Stimulated activated CD8-positive, alpha-beta memory T cell treated with anti-CD3 and anti-CD28 coated beads, Interleukin-12 subunit alpha, Interleukin-12 subunit beta, amount 100 ng/mL, for 4 hours (primary cell): ENCODE results near the gene ATP5PD.
"Not testable (repeated sequence)": the region's sequence is repeated elsewhere in the genome, so short reads cannot be mapped to it uniquely, and the experiment has no call there.

ENCODE experiments used
- DNase-seq: peaks from one replicate; pipeline ENCODE4 v3.0.0-alpha.2; 2020; ENCODE audit warnings: low read depth

Gene ATP5PD

DNA sequence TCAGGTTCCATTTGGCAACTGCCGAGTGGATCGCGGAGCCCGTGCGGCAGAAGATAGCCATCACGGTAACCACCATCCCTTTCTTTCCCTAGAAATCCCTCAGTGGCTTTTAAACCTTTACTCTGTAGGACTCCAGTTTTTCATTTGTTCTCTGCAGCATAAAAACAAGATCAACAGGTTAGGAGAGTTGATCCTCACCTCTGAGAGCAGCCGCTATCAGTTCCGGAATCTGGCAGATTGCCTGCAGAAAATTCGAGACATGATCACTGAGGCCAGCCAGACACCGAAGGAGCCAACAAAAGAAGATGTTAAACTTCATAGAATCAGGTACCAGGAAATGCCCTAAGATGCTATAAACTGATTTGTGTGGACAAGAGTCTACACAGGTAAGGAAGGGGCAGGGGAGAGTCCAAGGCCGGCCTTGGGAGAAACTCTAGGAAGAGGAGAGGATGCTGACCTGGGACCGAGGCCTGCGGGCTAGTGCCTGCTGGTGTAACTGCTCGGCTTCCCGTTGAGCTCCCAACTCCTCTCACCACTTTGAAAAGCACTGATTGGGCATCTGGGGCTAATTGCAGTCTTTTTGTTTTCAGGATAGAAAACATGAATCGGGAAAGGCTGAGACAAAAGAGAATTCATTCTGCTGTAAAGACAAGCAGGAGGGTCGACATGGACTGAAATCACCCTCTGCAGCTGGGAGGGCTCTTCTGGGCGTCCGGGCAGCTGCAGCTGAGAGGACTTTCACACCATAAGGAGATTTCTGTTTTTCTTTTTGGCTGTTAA lies 26.2 kb downstream of the ATP5PD start:
- DNase-seq: no peak

DNA sequence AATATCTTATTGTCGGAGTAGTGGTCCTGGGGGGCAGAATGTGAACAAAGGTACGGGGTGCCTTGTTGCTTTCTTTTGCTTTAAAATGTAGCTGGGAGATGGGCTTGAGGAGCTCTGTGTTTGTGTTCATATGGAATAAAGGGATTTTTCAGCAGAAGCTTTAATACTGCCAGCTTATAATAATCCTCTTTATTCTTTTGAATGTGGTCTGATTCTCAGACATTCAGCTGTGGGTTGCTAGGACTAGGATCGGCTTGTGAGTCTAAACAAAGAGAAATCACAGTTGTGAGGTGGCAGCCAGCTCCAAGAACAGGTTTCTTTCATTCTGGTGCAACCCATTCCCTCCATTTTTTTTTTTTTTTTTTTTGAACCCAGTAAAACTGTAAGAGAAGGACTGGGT lies 27.1 kb downstream of the ATP5PD start:
- no peak for DNase-seq

DNA sequence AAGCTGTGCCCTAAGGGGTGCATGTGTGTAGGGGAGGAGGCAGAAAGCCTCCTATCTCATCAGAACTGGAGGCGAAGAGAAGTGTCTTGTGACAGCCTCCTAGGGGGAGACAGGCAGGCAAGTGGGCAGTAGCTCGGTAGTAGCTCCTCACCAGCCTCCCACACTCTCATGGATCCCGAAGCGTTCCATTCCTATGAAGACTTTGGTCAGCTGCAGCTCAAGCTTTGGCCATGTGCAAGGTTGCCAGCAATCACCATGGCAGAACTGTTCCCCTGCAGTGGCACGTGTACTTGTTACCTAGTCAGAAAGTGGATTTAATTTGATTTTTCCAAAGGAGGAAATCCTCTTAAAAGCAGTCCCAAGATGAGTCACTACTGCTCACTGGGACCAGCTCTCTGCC lies 27.6 kb downstream of the ATP5PD start:
- DNase-seq: no peak

GRCh38 chr17:75013092-75013559 lies 33.6 kb downstream of the ATP5PD start:
- no peak for DNase-seq

DNA sequence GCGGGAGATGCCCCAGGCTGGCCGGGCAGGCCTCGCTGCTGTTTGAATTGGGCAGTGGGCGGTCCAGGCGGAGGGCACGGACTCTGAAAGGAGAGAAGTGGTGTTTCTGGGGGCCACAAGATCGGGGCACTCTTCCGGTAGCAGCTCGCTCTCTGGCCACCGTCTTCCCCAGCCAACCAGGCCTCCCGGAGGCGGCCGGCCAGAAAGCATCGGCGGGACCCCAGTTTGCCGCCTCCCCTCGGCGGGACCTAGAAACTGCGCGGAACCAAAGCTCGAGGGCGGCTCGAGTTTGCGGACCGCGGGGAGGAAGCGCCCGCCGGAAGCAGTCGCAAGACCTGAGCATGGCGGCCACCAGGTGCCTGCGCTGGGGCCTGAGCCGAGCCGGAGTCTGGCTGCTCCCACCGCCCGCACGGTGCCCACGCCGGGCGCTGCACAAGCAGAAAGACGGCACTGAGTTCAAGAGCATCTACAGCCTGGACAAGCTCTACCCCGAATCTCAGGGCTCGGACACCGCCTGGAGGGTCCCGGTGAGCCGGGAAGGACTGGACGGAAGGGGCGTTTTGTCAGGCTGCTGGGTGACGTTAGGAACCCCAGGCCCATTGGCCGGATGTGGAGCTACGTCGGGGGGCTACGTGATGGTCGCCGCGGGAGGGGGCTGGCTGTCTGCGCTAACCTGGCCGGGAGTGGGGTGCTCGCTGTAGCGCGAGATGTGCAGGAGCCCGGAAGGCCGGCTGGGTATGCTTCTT lies 34.2 kb downstream of the ATP5PD start, which contains the start of gene MRPL58:
Gene MRPL58, plus strand, starts transcription at position 325 of the 746 bp plus-strand sequence. Its CDS starts 17 bp downstream, at position 342.
- peak; percentile 76 for DNase-seq

DNA sequence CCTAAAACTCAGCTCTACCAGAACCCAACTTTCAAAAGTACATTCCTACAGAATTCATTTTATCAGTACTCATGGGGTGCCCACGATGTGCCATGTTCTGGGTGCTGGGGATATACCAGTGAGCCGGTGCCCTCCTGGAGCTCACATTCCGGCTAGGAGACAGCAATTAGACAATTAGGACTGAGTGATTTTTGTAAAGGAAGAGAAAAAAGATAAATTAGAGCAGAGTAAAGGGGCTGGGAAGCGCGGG lies 34.7 kb downstream of the ATP5PD start:
- no peak for DNase-seq

GRCh38 chr17:75011401-75012095 lies 35.2 kb downstream of the ATP5PD start:
- DNase-seq: no peak

- no peak for DNase-seq
Measured at GRCh38 chr17:75010683-75011400, 35.9 kb downstream of the ATP5PD start.

DNA sequence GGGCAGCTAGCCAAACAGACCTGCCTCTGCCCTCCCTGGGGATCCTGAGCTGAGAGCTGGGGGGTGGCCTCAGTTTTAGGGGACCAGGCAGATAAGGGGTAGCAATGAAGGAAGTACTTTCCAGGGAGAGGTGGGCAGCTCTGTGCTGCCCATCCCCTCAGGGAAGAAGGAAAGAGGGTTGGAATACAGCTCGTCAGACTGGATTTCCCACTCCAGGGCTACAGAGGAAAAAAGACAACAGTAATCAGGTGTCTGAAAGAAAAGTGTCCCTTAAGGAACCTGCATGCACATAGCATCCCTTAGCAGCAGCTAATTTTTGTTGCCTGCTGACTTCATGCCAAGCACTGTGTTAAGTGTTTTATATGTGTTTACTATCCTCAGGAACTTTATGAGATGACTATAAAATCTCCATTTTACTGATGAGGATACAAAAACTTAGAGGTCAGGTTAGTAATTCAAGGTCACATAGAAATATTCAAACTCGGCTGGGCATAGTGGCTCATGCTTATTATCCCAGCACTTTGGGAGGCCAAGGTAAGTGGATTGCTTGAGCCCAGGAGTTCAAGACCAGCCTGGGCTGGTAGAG lies 37.5 kb downstream of the ATP5PD start:
- no peak for DNase-seq

DNA sequence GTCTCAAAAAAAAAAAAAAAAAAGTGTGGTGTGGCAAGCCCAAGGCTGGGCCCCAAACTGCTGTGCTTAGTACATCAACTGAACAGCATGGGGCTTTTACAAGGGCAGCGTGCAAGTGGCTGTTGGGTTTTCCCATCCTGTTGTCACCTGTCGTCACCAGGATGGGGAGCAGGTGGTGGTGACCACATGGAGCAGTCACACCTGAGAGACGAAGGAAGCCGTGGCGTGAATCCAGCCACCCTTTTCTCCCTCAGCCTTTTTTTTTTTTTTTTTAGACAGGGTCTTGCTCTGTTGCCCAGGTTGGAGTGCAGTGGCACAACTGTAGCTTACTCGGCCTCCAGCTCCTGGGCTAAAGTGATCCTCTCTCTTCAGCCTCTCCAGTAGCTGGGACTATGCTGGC lies 38.4 kb downstream of the ATP5PD start:
- DNase-seq: no peak

GRCh38 chr17:75006653-75007052 lies 40.1 kb downstream of the ATP5PD start:
- no peak for DNase-seq

- DNase-seq: not testable (repeated sequence)
Measured at GRCh38 chr17:75006084-75006483, 40.7 kb downstream of the ATP5PD start.

- no peak for DNase-seq
Measured at GRCh38 chr17:75005291-75005690, 41.5 kb downstream of the ATP5PD start.

GRCh38 chr17:75004371-75004770 lies 42.4 kb downstream of the ATP5PD start:
- no peak for DNase-seq

DNA sequence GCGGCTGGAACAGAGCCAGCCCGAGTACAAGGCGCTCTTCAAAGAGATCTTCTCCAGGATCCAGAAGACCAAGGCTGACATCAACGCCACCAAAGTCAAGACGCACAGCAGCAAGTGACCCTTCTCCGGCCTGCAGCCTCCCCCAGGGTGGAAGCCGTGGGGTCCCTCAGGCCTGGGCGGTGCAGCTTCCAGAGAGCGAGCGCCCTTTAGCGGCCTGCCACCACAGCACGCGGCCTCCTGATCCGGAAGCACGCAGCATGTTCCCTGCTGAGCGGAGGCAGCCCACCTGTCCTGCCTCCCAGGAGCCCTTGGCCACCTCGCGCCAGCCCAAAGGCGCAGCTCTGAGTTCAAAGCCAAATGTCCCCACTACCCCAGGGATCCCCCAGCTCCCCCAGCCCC lies 42.8 kb downstream of the ATP5PD start:
- DNase-seq: no peak

- DNase-seq: no peak
Measured at GRCh38 chr17:75003070-75003956, 43.5 kb downstream of the ATP5PD start.

GRCh38 chr17:75001915-75002843 lies 44.6 kb downstream of the ATP5PD start:
- DNase-seq: no peak

DNA sequence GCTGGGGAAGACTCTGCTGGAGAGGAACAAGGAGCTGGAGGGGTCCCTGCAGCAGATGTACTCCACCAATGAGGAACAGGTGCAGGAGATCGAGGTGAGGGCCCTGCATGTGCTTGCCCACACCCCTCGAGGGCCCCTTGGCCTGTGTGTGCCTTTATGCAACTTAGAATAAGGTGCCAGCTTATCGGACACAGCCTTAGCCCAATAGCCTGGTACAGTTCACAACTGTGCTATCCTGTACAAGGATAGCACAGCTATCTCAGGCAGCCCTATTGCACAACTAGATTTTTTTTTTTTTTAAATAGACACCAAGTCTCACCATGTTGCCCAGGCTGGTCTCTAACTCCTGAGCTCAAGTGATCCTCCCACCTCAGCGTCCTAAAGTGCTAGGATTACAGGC lies 47.2 kb downstream of the ATP5PD start:
- no peak for DNase-seq

DNA sequence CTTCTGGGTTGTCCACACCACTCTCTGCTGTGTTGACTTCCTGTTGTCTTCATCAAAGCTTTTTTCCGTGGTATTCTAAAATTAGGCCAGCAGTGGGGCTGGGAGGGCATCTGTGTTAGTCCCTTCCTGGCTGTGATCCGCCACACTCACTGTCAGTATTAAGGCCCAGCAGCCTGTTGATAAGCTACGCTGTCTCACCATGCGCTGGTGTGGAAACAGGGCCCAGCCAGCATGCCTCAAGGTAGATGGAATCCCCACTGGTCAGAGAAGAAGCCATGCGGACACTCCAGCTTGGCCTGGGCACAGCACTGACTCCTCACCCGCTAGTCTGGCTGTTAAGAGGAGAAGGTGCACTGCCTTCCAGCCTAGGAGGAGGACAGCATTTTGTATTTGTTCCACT lies 48.0 kb downstream of the ATP5PD start:
- DNase-seq: no peak

DNA sequence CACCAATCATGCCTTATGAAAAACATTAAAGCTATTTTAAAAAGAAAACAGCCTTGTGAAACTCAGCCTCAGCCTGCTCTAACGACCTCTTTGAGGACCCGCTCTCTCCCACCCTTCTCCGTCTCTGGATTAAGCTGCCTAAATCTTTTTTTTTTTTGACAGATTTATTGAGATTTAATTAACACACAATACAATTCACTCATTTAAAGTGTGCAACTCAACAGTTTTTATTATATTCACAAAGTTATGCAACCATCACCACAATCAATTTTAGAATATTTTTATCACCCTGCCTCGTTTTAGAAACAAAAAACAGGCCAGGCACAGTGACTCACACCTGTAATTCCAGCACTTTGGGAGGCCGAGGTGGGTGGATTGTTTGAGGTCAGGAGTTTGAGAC lies 50.9 kb downstream of the ATP5PD start:
- DNase-seq: no peak
